ENCODE data around the gene OR2J3.
"Not testable (repeated sequence)": the region's sequence is repeated elsewhere in the genome, so short reads cannot be mapped to it uniquely, and the experiment has no call there.

OR2J3 gene

DNA sequence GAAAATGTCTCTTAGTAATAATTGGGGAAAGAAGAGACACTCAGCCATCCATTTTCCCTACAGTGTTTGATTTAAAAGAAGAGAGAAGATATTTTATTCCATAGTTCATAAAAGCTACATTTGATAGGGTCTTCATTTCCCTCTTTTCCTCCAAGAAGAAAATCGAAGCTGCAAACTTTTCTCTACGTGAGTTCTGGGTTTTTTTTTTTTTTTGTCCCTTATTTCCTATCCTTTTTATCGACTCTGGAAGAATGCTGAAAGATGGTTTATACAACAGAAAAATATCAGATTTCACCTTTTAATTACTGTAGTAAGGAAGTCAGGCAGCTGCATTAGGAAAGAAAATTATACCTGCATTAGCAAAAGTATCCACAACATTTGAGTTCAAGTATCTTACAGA is 8.7 kb upstream of the OR2J3 start, which contains the start of gene OR2J1:
Gene OR2J1, plus strand, starts transcription at position 301 of the 400 bp plus-strand sequence. CDS start 1,453 bp downstream, outside the sequence.
- Histone ChIP-seq H3K4me2 (ENCODE audit: low read length) (no peak within 1 kb of the TSS), H3K9me3 (ENCODE audit: insufficient read depth, low read length) (no peaks in the 10 kb centered on the region), H3K4me1 (ENCODE audit: low read length) (no peaks in the 10 kb centered on the region), H3K27me3 (ENCODE audit: low read depth, low read length) (no peaks in the 10 kb centered on the region), H3K36me3 (replicated peaks; ENCODE audit: low read depth, low read length) (no peaks in the 10 kb centered on the region), H3K79me2 (ENCODE audit: low read length) (no peaks in the 10 kb centered on the region), H3K9ac (ENCODE audit: low read length) (no peak within 1 kb of the TSS), H3K27ac (ENCODE audit: low read length) (no peak within 1 kb of the TSS), H2AFZ (ENCODE audit: low read depth, low read length) (no peak within 1 kb of the TSS), H3K4me3 (ENCODE audit: low read length) (no peak within 1 kb of the TSS), H4K20me1 (ENCODE audit: insufficient read depth, low read length) (no peaks in the 10 kb centered on the region)
- TF ChIP-seq, protein P1, sequence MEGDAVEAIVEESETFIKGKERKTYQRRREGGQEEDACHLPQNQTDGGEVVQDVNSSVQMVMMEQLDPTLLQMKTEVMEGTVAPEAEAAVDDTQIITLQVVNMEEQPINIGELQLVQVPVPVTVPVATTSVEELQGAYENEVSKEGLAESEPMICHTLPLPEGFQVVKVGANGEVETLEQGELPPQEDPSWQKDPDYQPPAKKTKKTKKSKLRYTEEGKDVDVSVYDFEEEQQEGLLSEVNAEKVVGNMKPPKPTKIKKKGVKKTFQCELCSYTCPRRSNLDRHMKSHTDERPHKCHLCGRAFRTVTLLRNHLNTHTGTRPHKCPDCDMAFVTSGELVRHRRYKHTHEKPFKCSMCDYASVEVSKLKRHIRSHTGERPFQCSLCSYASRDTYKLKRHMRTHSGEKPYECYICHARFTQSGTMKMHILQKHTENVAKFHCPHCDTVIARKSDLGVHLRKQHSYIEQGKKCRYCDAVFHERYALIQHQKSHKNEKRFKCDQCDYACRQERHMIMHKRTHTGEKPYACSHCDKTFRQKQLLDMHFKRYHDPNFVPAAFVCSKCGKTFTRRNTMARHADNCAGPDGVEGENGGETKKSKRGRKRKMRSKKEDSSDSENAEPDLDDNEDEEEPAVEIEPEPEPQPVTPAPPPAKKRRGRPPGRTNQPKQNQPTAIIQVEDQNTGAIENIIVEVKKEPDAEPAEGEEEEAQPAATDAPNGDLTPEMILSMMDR (IDR thresholded peaks at IDR 0.05; ENCODE audit: low read depth, low read length), result no peak
- no peak for TF ChIP-seq EZH2phosphoT487 (IDR thresholded peaks at IDR 0.05; ENCODE audit: low read depth)

DNA sequence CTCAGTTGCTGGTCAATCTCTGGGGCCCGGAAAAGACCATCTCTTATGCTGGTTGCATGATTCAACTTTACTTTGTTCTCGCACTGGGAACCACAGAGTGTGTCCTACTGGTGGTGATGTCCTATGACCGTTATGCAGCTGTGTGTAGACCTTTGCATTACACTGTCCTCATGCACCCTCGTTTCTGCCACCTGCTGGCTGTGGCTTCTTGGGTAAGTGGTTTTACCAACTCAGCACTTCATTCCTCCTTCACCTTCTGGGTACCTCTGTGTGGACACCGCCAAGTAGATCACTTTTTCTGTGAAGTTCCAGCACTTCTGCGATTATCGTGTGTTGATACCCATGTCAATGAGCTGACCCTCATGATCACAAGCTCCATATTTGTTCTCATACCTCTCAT is 4.3 kb downstream of the OR2J3 start:
- H3K79me2 ChIP-seq (ENCODE audit: low read length), result no peaks in the 10 kb centered on the region
- H3K9me3 ChIP-seq (ENCODE audit: insufficient read depth, low read length), result no peaks in the 10 kb centered on the region
- no peak overlapping the region for H3K4me2 ChIP-seq (ENCODE audit: low read length)
- H4K20me1 ChIP-seq (ENCODE audit: insufficient read depth, low read length), result no peaks in the 10 kb centered on the region
- no peaks in the 10 kb centered on the region for H3K36me3 ChIP-seq (replicated peaks; ENCODE audit: low read depth, low read length)
- no peaks in the 10 kb centered on the region for H3K4me1 ChIP-seq (ENCODE audit: low read length)
- no peak overlapping the region for H3K4me3 ChIP-seq (ENCODE audit: low read length)
- no peak for TF ChIP-seq EZH2phosphoT487 (IDR thresholded peaks at IDR 0.05; ENCODE audit: low read depth)
- TF ChIP-seq, protein P1 (IDR thresholded peaks at IDR 0.05; ENCODE audit: low read depth, low read length), result peak; percentile 32; the same call in 1 of the 2 replicates
- no peak overlapping the region for H3K27ac ChIP-seq (ENCODE audit: low read length)
- no peaks in the 10 kb centered on the region for H3K27me3 ChIP-seq (ENCODE audit: low read depth, low read length)
- H2AFZ ChIP-seq (ENCODE audit: low read depth, low read length), result no peak overlapping the region
- no peak overlapping the region for H3K9ac ChIP-seq (ENCODE audit: low read length)

DNA sequence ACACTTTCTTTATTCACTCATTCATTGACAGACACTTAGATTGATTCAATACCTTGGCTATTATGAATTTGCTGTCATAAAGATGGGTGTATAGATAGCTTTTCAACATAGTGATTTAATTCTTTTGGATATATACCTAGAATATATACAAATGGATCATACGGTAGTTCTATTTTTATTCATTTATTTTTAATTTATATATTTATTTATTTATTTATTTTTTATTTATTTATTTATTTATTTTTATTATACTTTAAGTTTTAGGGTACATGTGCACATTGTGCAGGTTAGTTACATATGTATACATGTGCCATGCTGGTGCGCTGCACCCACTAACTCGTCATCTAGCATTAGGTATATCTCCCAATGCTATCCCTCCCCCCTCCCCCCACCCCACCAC is 7.1 kb downstream of the OR2J3 start:
- H2AFZ ChIP-seq (ENCODE audit: low read depth, low read length), result not testable (repeated sequence)

DNA sequence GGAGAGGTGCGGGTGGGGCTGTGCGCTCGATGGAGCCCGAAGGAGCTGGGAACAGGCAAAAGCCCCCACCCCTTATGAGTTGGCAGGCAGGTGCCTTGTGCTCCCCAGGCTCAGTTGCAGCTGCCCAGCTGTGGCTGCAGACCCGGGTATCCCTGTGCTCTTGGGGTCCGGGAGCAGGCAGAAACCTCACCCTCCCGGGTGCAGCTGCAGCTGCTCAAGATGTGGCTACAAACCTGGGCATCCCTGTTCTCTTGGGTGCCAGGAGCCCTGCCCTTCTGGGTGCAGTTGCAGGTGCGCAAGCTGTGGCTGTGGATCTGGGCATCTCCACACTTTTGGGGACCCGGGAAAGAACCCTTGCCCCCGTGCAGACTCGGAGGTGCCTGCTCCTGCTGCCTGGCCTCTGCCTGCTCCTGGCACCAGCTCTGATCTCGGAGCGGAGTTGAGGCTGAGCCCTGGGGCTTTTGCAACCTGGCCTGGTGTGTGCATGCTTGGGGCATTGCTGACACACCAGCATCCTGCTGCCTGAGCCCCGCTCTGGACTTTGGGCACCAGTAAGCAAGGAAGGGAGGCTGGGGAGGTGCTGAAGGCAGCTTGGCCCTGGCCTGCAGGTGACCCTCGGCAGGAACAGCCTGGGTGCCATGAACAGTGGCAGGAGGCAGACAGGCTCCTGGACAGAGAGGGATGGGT is 21.6 kb downstream of the OR2J3 start:
- no peaks in the 10 kb centered on the region for H3K79me2 ChIP-seq (ENCODE audit: low read length)
- H3K4me2 ChIP-seq (ENCODE audit: low read length), result no peak overlapping the region
- no peak overlapping the region for H3K27ac ChIP-seq (ENCODE audit: low read length)
- no peak for TF ChIP-seq EZH2phosphoT487 (IDR thresholded peaks at IDR 0.05; ENCODE audit: low read depth)
- TF ChIP-seq, protein P1 (IDR thresholded peaks at IDR 0.05; ENCODE audit: low read depth, low read length), result no peak
- no peaks in the 10 kb centered on the region for H3K4me1 ChIP-seq (ENCODE audit: low read length)
- no peaks in the 10 kb centered on the region for H3K27me3 ChIP-seq (ENCODE audit: low read depth, low read length)
- no peak overlapping the region for H3K4me3 ChIP-seq (ENCODE audit: low read length)
- no peaks in the 10 kb centered on the region for H3K9me3 ChIP-seq (ENCODE audit: insufficient read depth, low read length)
- H3K9ac ChIP-seq (ENCODE audit: low read length), result no peak overlapping the region
- no peaks in the 10 kb centered on the region for H4K20me1 ChIP-seq (ENCODE audit: insufficient read depth, low read length)
- H2AFZ ChIP-seq (ENCODE audit: low read depth, low read length), result no peak overlapping the region
- no peaks in the 10 kb centered on the region for H3K36me3 ChIP-seq (replicated peaks; ENCODE audit: low read depth, low read length)

More for the DNA sequence above, 7.1 kb downstream of the OR2J3 start:
- H3K4me2 ChIP-seq (ENCODE audit: low read length); H4K20me1 ChIP-seq (ENCODE audit: insufficient read depth, low read length); H3K79me2 ChIP-seq (ENCODE audit: low read length); H3K9ac ChIP-seq (ENCODE audit: low read length); H3K27ac ChIP-seq (ENCODE audit: low read length); H3K27me3 ChIP-seq (ENCODE audit: low read depth, low read length); H3K9me3 ChIP-seq (ENCODE audit: insufficient read depth, low read length); H3K36me3 ChIP-seq (replicated peaks; ENCODE audit: low read depth, low read length); H3K4me3 ChIP-seq (ENCODE audit: low read length); H3K4me1 ChIP-seq (ENCODE audit: low read length): not testable (repeated sequence)

Measured in OCI-LY3 (cell line).